ENCODE results near the gene PKD1. TPM values are rescaled to one million over a fixed set of nuclear protein-coding genes. Genes with fewer than 3 reads are reported as not detected.

The PKD1 gene
- total and polyA plus RNA-seq, 2 of the 13 experiments (the other 11 are each of a cell fraction or from before 2014, with no cell fraction given), result 22.1 to 23.0 TPM

GRCh38 chr16:2155091-2155950 is 19.6 kb upstream of the PKD1 start, which contains the start of gene TRAF7 (continued):
- TF ChIP-seq SNAPC4 (CRISPR knock-in tag; IDR thresholded peaks at IDR 0.05) (0 out of 2 replicates have a peak, but pooled peaks have one; percentile 22), SIN3B (IDR thresholded peaks at IDR 0.05; ENCODE audit: low read length) (no peak; the same call in 1 of the 2 replicates), ZSCAN21 (CRISPR knock-in tag; IDR thresholded peaks at IDR 0.05; ENCODE audit: borderline replicate concordance) (0 out of 2 replicates have a peak, but pooled peaks have one; percentile 82), SRSF1 (optimal IDR thresholded peaks at IDR 0.05; ENCODE audit: low read depth, low read length) (peak; percentile 95), ZNF574 (CRISPR knock-in tag; IDR thresholded peaks at IDR 0.05) (peak; percentile 89), PLSCR1 (CRISPR knock-in tag; IDR thresholded peaks at IDR 0.05; ENCODE audit: borderline replicate concordance) (no peak), NR2C2 (CRISPR knock-in tag; IDR thresholded peaks at IDR 0.05; ENCODE audit: borderline replicate concordance) (peak; percentile 88), ZBTB7B (CRISPR knock-in tag; IDR thresholded peaks at IDR 0.05) (peak; percentile 52; the same call in 1 of the 2 replicates), ZNF570 (CRISPR knock-in tag; IDR thresholded peaks at IDR 0.05; ENCODE audit: borderline replicate concordance) (no peak), ARID2 (CRISPR knock-in tag; IDR thresholded peaks at IDR 0.05; ENCODE audit: borderline replicate concordance) (no peak), ZNF275 (CRISPR knock-in tag; IDR thresholded peaks at IDR 0.05; ENCODE audit: borderline replicate concordance) (peak; percentile 78; the same call in 1 of the 2 replicates), FIP1L1 (IDR thresholded peaks at IDR 0.05; ENCODE audit: borderline replicate concordance, insufficient read depth, low read depth, low read length) (no peak), CREM (IDR thresholded peaks at IDR 0.05) (peak; percentile 88), CREM (CRISPR knock-in tag; IDR thresholded peaks at IDR 0.05) (no peak), ZFY (CRISPR knock-in tag; IDR thresholded peaks at IDR 0.05) (peak; percentile 95), TBL1XR1 (IDR thresholded peaks at IDR 0.05; ENCODE audit: borderline replicate concordance, low read length, partially characterized antibody) (peak; percentile 26), ATF7-NPFF (CRISPR knock-in tag; IDR thresholded peaks at IDR 0.05; ENCODE audit: low read depth) (peak; percentile 67; the same call in 1 of the 2 replicates), ZNF652 (CRISPR knock-in tag; IDR thresholded peaks at IDR 0.05; ENCODE audit: borderline replicate concordance, low read depth) (no peak)
